Hematopoietic multipotent progenitor cell treated with erythropoietin and hydrocortisone succinate and interleukin-3 and kit ligand, for 8 days (in vitro differentiated cells): Measurements from ENCODE around the gene PANX3.
A peak's percentile ranks its signal among the peaks of the same experiment; 100 is the strongest.

Experiments used
- DNase-seq: peaks from one replicate; pipeline ENCODE4 v3.0.0-alpha.2; 2015

PANX3 gene

DNA sequence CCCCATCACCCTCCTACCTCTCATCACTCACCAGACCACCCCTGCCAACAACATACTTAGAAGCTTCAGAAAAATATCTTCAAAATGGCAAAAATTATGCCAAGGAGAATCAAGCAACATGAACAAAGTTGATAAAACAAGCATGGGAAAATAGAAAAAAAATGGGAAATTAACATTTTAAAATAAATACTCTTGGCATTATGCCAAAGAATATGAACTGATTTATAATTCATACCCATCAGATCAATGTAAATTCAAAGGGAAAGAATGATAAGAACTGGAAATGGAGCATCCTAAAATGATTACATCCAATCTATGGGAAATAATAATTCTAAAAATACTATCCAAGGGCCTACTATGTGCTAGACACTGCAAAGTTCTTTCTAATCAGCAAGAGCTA lies 50.3 kb downstream of the PANX3 start:
- DNase-seq = no peak

DNA sequence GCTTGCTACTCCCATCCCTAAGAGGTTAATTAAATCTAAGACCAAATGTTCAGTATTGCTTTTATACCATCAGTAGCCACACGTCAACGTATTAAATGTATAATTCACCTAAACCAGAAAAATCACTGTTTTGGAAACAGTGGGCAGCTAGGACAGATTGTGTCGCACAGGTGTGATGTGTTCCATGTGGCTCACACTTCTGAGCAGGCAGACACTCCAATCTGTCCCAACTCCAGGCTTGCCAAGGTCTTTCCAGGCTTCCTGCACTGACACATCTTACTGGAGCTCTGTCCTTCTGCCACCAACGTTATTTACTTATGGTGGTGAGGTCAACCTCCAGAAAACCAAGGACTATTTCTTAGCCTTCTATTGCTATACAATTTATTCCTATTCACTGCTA lies 50.9 kb downstream of the PANX3 start:
- DNase-seq = no peak

DNA sequence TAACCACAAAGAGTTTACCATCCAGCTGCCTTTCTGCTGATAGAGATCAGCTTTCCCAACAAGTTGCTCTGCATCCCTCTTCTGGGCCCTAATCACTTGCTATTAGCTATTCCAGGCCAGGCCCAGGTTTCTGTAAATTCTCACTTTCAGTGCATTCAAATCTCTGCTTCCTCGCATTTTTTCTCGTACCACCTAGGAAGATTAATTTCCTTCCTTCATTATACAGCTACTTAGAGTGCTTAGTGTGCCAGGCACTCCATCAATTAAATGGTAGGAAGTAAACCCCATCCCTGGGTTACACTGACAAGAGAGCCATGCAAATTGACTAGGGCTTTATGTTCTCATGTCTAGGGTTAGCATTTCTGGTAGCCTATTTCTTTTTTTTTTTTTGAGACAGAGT lies 52.6 kb downstream of the PANX3 start:
- no peak for DNase-seq

DNA sequence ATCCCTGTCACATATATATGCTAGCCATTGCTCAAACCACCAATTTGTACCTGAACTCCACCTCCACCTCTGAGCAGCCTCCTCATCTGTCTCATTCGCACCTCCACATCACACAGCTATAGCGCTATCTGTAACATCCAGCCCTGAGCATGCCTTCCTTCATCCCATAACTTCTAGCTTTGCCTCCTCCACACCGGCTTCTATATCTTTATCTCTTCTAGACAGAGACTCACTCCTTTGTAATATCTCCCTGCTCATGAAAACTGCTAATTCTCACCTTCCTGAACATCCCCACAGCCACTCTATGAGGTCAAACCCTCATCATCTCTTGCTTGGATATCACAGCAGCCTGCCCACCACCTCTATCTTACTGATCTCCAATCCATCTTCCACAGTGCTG lies 56.4 kb downstream of the PANX3 start:
- DNase-seq = peak; percentile 9

DNA sequence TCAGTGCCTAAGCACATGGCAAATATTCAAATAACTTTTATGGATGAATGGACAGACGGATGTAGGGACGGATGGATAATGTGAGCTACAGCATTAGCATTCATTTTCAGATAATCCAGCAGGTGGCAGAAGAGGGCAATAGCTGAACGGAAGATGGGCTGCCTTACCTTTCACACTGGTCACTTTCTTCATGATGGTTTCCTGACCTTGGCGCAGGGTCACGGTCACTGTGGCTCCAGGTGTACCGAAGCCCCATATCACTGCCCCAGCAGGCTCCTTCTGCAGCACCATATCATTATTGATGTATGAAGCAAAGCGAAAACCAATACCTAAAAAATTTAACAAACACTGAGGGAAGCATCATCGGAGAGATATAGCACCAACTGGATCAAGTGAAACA lies 58.0 kb downstream of the PANX3 start:
- peak; percentile 54 for DNase-seq
